Epidermal melanocyte (primary cell): ENCODE measurements around the gene NLRP9.

Experiments used
- DNase-seq: peaks from one replicate; pipeline ENCODE4 v3.0.0; 2011; ENCODE audit warnings: low spot score; ENCODE audit not compliant: insufficient read length

NLRP9 gene

GRCh38 chr19:55688422-55689218 is 49.6 kb downstream of the NLRP9 start:
- no peak for DNase-seq

GRCh38 chr19:55687281-55688201 is 50.7 kb downstream of the NLRP9 start:
- DNase-seq, result no peak

GRCh38 chr19:55686311-55687050 is 51.7 kb downstream of the NLRP9 start:
- DNase-seq, result no peak

- DNase-seq, result no peak
These were observed 52.4 kb downstream of the NLRP9 start for GRCh38 chr19:55685776-55686175.

- no peak for DNase-seq
These were observed 53.1 kb downstream of the NLRP9 start for GRCh38 chr19:55684946-55685681.

GRCh38 chr19:55683449-55684261 is 54.5 kb downstream of the NLRP9 start:
- DNase-seq, result no peak

- DNase-seq, result no peak
These were observed 56.8 kb downstream of the NLRP9 start for GRCh38 chr19:55681131-55682092.

- DNase-seq, result no peak
These were observed 57.7 kb downstream of the NLRP9 start for GRCh38 chr19:55680339-55681130.

GRCh38 chr19:55679343-55680257 is 58.6 kb downstream of the NLRP9 start:
- no peak for DNase-seq

GRCh38 chr19:55678121-55678671 is 60.0 kb downstream of the NLRP9 start:
- DNase-seq, result no peak

GRCh38 chr19:55677572-55678028 is 60.6 kb downstream of the NLRP9 start:
- no peak for DNase-seq

GRCh38 chr19:55676889-55677505 is 61.2 kb downstream of the NLRP9 start:
- no peak for DNase-seq

- no peak for DNase-seq
These were observed 61.8 kb downstream of the NLRP9 start for GRCh38 chr19:55676383-55676782.

GRCh38 chr19:55675661-55676354 is 62.4 kb downstream of the NLRP9 start:
- no peak for DNase-seq

- DNase-seq, result peak; percentile 100
These were observed 63.2 kb downstream of the NLRP9 start, which contains the start of gene EPN1 for GRCh38 chr19:55674841-55675660. Gene EPN1 (plus strand): TSS chr19:55675226. CDS start chr19:55678628, 3,402 bp downstream.
